Stimulated activated naive CD8-positive, alpha-beta T cell treated with anti-CD3 and anti-CD28 coated beads, Interleukin-15, Interleukin-2, amounts not matched to agents 100 ng/mL and 50 ng/mL, for 24 hours (primary cell): ENCODE results near the gene CROCC2.

Experiments
- H3K27ac Mint-ChIP-seq: one replicate; pipeline ENCODE4 v1.8.0; 2021; ENCODE audit warnings: mild to moderate bottlenecking, mixed read lengths
- H3K27me3 Mint-ChIP-seq: one replicate; pipeline ENCODE4 v1.8.0; 2021; ENCODE audit warnings: mixed read lengths
- H3K36me3 Mint-ChIP-seq: one replicate; pipeline ENCODE4 v1.8.0; 2021; ENCODE audit warnings: low read depth, mixed read lengths
- H3K4me1 Mint-ChIP-seq: one replicate; pipeline ENCODE4 v1.8.0; 2021; ENCODE audit warnings: low read depth, mixed read lengths
- H3K4me3 Mint-ChIP-seq: one replicate; pipeline ENCODE4 v1.8.0; 2021; ENCODE audit warnings: mild to moderate bottlenecking, mixed read lengths
- H3K9me3 Mint-ChIP-seq: one replicate; pipeline ENCODE4 v1.8.0; 2021; ENCODE audit warnings: mixed read lengths

CROCC2 gene

GRCh38 chr2:241038374-241039180 is 132.4 kb downstream of the CROCC2 start:
- no peak overlapping the region for H3K27ac Mint-ChIP-seq
- peaks cover 35% of the 10 kb centered on the region for H3K4me1 Mint-ChIP-seq
- no peaks in the 10 kb centered on the region for H3K9me3 Mint-ChIP-seq
- no peaks in the 10 kb centered on the region for H3K27me3 Mint-ChIP-seq
- H3K4me3 Mint-ChIP-seq: no peak overlapping the region
- no peaks in the 10 kb centered on the region for H3K36me3 Mint-ChIP-seq

GRCh38 chr2:241039416-241039815 is 133.3 kb downstream of the CROCC2 start:
- no peak overlapping the region for H3K27ac Mint-ChIP-seq
- no peaks in the 10 kb centered on the region for H3K9me3 Mint-ChIP-seq
- H3K36me3 Mint-ChIP-seq: no peaks in the 10 kb centered on the region
- no peaks in the 10 kb centered on the region for H3K27me3 Mint-ChIP-seq
- peaks cover 35% of the 10 kb centered on the region for H3K4me1 Mint-ChIP-seq
- H3K4me3 Mint-ChIP-seq: no peak overlapping the region

- peaks cover 3% of the 10 kb centered on the region for H3K9me3 Mint-ChIP-seq
- peaks cover 4% of the 10 kb centered on the region for H3K36me3 Mint-ChIP-seq
- H3K4me3 Mint-ChIP-seq: no peak overlapping the region
- H3K27me3 Mint-ChIP-seq: no peaks in the 10 kb centered on the region
- H3K4me1 Mint-ChIP-seq: peaks cover 35% of the 10 kb centered on the region
- H3K27ac Mint-ChIP-seq: no peak overlapping the region
Observed at GRCh38 chr2:241040081-241040803, 134.1 kb downstream of the CROCC2 start.

- Mint-ChIP-seq H3K36me3 (peaks cover 4% of the 10 kb centered on the region), H3K4me1 (peaks cover 32% of the 10 kb centered on the region), H3K27me3 (no peaks in the 10 kb centered on the region), H3K4me3 (no peak overlapping the region), H3K27ac (peak overlapping the region; percentile 19), H3K9me3 (peaks cover 4% of the 10 kb centered on the region)
Observed at GRCh38 chr2:241041589-241042158, 135.5 kb downstream of the CROCC2 start.
